Measurements from ENCODE around the gene FGF23. TPM values are rescaled to one million over a fixed set of nuclear protein-coding genes. Genes with fewer than 3 reads are reported as not detected.
A peak's percentile ranks its signal among the peaks of the same experiment; 100 is the strongest.

FGF23 gene
- total and polyA plus RNA-seq, 2 of the 4 experiments (the other 2 are of a cell fraction): not detected

DNA sequence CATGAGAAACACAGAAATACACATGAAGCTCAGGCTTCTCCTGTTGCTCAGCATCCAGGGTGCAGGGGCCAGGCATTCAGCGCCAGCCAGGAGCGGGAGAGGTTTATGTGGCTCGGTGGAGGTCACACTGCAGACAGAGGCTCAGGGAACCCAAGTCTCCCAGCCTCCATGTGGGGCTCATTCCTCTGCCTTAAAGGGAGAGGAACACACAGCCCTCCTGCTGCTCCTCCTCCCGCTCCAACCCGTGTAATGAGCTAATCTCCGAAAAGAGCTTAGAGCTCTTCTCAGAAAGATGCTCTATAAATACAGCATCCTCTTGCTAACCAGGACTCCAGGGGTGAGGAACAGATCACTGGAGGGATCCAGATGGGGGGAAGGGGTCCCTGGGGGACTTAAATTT lies 37.9 kb upstream of the FGF23 start:
- CTCF ChIA-PET: no interaction called here
- no peak overlapping the region for H3K27ac ChIP-seq (ENCODE audit: insufficient read depth, low read length)

More for the DNA sequence above, 37.9 kb upstream of the FGF23 start:
- Histone ChIP-seq H3K56ac (ENCODE audit: extremely low read depth, insufficient read depth, low read length) (no peak overlapping the region), H3K14ac (replicated peaks; ENCODE audit: low read depth, low read length) (no peak overlapping the region), H3K4me1 (ENCODE audit: control insufficient read depth, insufficient read depth, low read length) (no peaks in the 10 kb centered on the region), H4K91ac (ENCODE audit: insufficient read depth, low read depth, low read length) (no peak overlapping the region), H4K20me1 (ENCODE audit: insufficient read depth, low read length) (no peaks in the 10 kb centered on the region), H3K18ac (ENCODE audit: low read depth, low read length) (no peak overlapping the region), H3K9me3 (ENCODE audit: control insufficient read depth, insufficient read depth, low read length) (no peaks in the 10 kb centered on the region), H3K4ac (ENCODE audit: low read depth, low read length) (no peak overlapping the region), H2AK9ac (replicated peaks; ENCODE audit: low read depth, low read length, poor library complexity) (no peak overlapping the region), H3K4me3 (ENCODE audit: insufficient read depth, low read depth, low read length) (no peak overlapping the region), H2BK120ac (ENCODE audit: low read depth, low read length) (no peak overlapping the region), H3K4me2 (ENCODE audit: low read depth, low read length) (no peak overlapping the region; the same call in 1 of the 2 replicates), H3K79me1 (ENCODE audit: low read depth in 1 of 2, low read length in 2 of 2) (no peaks in the 10 kb centered on the region), H3K9ac (ENCODE audit: low read depth, low read length) (no peak overlapping the region), H3K36me3 (ENCODE audit: control insufficient read depth, insufficient read depth, low read length) (no peaks in the 10 kb centered on the region), H2BK15ac (ENCODE audit: low read depth, low read length) (no peak overlapping the region), H4K5ac (ENCODE audit: low read depth, low read length) (no peak overlapping the region), H3K9me1 (ENCODE audit: insufficient read depth, low read length) (no peaks in the 10 kb centered on the region), H4K8ac (ENCODE audit: low read depth in 2 of 2, low read length in 2 of 2) (no peak overlapping the region), H3K27me3 (ENCODE audit: control insufficient read depth, insufficient read depth, low read length) (peaks cover 23% of the 10 kb centered on the region), H2AK5ac (ENCODE audit: low read depth, low read length) (no peak overlapping the region), H2BK20ac (ENCODE audit: low read depth, low read length) (no peak overlapping the region), H3K23ac (ENCODE audit: low read depth, low read length) (no peak overlapping the region), H2AFZ (replicated peaks; ENCODE audit: low read length, poor library complexity) (peak overlapping the region; percentile 46), H2BK5ac (ENCODE audit: low read depth, low read length, poor library complexity, severe bottlenecking) (no peak overlapping the region)
- POLR2A ChIA-PET (ENCODE audit: unreplicated experiment): no interaction called here
- TF ChIP-seq MAFK (IDR thresholded peaks at IDR 0.05; ENCODE audit: low read depth, low read length) (no peak), RAD21 (IDR thresholded peaks at IDR 0.05; ENCODE audit: low read length) (no peak), CEBPB (IDR thresholded peaks at IDR 0.05; ENCODE audit: low read depth, low read length) (no peak), MXI1 (IDR thresholded peaks at IDR 0.05; ENCODE audit: borderline replicate concordance, low read depth, low read length) (no peak), RCOR1 (IDR thresholded peaks at IDR 0.05; ENCODE audit: insufficient replicate concordance, low read length) (no peak), NFE2L2 (IDR thresholded peaks at IDR 0.05; ENCODE audit: low read depth, low read length) (no peak), CHD1 (IDR thresholded peaks at IDR 0.05; ENCODE audit: low read depth, low read length) (no peak), POLR2A (IDR thresholded peaks at IDR 0.05; ENCODE audit: low read depth, low read length) (no peak), SMC3 (IDR thresholded peaks at IDR 0.05; ENCODE audit: low read depth, low read length) (no peak)
- TF ChIP-seq, protein P1, sequence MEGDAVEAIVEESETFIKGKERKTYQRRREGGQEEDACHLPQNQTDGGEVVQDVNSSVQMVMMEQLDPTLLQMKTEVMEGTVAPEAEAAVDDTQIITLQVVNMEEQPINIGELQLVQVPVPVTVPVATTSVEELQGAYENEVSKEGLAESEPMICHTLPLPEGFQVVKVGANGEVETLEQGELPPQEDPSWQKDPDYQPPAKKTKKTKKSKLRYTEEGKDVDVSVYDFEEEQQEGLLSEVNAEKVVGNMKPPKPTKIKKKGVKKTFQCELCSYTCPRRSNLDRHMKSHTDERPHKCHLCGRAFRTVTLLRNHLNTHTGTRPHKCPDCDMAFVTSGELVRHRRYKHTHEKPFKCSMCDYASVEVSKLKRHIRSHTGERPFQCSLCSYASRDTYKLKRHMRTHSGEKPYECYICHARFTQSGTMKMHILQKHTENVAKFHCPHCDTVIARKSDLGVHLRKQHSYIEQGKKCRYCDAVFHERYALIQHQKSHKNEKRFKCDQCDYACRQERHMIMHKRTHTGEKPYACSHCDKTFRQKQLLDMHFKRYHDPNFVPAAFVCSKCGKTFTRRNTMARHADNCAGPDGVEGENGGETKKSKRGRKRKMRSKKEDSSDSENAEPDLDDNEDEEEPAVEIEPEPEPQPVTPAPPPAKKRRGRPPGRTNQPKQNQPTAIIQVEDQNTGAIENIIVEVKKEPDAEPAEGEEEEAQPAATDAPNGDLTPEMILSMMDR (conservative IDR thresholded peaks at IDR 0.05; ENCODE audit: low read depth, low read length): no peak
- TF ChIP-seq, protein P2, sequence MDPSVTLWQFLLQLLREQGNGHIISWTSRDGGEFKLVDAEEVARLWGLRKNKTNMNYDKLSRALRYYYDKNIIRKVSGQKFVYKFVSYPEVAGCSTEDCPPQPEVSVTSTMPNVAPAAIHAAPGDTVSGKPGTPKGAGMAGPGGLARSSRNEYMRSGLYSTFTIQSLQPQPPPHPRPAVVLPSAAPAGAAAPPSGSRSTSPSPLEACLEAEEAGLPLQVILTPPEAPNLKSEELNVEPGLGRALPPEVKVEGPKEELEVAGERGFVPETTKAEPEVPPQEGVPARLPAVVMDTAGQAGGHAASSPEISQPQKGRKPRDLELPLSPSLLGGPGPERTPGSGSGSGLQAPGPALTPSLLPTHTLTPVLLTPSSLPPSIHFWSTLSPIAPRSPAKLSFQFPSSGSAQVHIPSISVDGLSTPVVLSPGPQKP (IDR thresholded peaks at IDR 0.05; ENCODE audit: borderline replicate concordance, low read depth, low read length): no peak
- TF ChIP-seq, protein P3, sequence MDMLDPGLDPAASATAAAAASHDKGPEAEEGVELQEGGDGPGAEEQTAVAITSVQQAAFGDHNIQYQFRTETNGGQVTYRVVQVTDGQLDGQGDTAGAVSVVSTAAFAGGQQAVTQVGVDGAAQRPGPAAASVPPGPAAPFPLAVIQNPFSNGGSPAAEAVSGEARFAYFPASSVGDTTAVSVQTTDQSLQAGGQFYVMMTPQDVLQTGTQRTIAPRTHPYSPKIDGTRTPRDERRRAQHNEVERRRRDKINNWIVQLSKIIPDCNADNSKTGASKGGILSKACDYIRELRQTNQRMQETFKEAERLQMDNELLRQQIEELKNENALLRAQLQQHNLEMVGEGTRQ (IDR thresholded peaks at IDR 0.05; ENCODE audit: low read depth, low read length): no peak
- WGBS, 2 experiments (ENCODE audit: extremely low coverage in 2 of 2, insufficient read length in 1 of 2): 43% methylated on average over 3 of the region's 6 CpGs; no CpG with 5 or more reads in 1 of the 2 experiments
- in situ Hi-C loops (cut with MboI; ENCODE audit: low sequenced_read_pairs) (no loop called here), dilution Hi-C loops (cut with HindIII; ENCODE audit: low sequenced_read_pairs, unreplicated experiment) (no loop called here), intact Hi-C loops (cut with micrococcal nuclease) (no loop called here)
- no TSS peak for BruUV-seq (replicated peaks)
- ATAC-seq (ENCODE audit: low read depth) (no peak; the same call in 1 of the 2 replicates), DNase-seq (no peak)

All from IMR-90 (cell line).